Measurements from ENCODE around the gene WBP2. TPM values are rescaled to one million over a fixed set of nuclear protein-coding genes. Genes with fewer than 3 reads are reported as not detected.

WBP2 gene
- total RNA-seq, 2 experiments from 2014 or later: 98.5 to 114 TPM

DNA sequence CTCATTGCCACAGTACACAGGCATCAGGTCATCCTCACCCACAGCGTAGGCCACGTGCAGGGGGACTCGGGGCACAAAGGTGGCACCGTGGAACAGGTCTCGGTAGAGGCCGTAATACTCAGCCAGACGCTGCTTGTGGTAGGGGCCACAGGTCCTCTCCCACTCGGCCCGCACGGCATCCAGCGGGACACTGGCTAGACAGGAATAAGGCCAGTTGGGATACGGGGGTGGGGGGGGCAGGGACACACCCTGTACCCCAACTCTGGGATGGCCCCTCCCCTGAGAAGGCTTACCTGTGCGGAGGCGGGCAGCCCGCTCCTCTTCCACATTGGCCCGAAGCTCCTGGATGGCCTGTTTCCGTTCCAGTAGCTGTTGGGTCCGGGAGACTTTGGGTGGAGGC lies 46.6 kb upstream of the WBP2 start:
- POLR2A ChIA-PET: interaction anchor here (4.5 kb wide), 1 partner anchor 46 kb away, joined by 44 read pairs; the partner anchor contains the start of gene WBP2
- Histone ChIP-seq H3K4me3 (ENCODE audit: low read length) (no peak overlapping the region), H3K27ac (ENCODE audit: low read depth in 1 of 2, low read length in 2 of 2) (no peak overlapping the region), H3K27me3 (ENCODE audit: control insufficient read depth in 1 of 2, insufficient read depth in 2 of 2, low read length in 2 of 2) (no peaks in the 10 kb centered on the region), H3K4me1 (ENCODE audit: insufficient read depth, low read length) (peaks cover 32% of the 10 kb centered on the region), H3K9me3 (ENCODE audit: control insufficient read depth in 1 of 2, insufficient read depth in 1 of 2, low read length in 2 of 2) (no peaks in the 10 kb centered on the region), H3K36me3 (ENCODE audit: insufficient read depth, low read length) (peaks cover 48% of the 10 kb centered on the region)
- Mint-ChIP-seq H3K4me3 (no peak overlapping the region), H3K4me1 (ENCODE audit: low read depth) (peaks cover 5% of the 10 kb centered on the region), H3K27ac (no peak overlapping the region), H3K9me3 (no peaks in the 10 kb centered on the region), H3K36me3 (ENCODE audit: low read depth) (peaks cover 48% of the 10 kb centered on the region), H3K27me3 (no peaks in the 10 kb centered on the region)
- ATAC-seq (ENCODE audit: poor library complexity) (no peak), DNase-seq (no peak)
- CTCF ChIA-PET: interaction anchor here (0.9 kb wide), 1 partner anchor 47 kb away, joined by 3 read pairs; the partner anchor contains the start of gene WBP2
- intact Hi-C loops (cut with DNase I, micrococcal nuclease): loop anchor here (5.0 to 10.0 kb wide), 3 partner anchors 139 to 393 kb away; partner anchors contain the start of genes RECQL5 (in 1 of the 2) and SAP30BP (in 1 of the 2)
- no peak for TF ChIP-seq CTCF (IDR thresholded peaks at IDR 0.05)

DNA sequence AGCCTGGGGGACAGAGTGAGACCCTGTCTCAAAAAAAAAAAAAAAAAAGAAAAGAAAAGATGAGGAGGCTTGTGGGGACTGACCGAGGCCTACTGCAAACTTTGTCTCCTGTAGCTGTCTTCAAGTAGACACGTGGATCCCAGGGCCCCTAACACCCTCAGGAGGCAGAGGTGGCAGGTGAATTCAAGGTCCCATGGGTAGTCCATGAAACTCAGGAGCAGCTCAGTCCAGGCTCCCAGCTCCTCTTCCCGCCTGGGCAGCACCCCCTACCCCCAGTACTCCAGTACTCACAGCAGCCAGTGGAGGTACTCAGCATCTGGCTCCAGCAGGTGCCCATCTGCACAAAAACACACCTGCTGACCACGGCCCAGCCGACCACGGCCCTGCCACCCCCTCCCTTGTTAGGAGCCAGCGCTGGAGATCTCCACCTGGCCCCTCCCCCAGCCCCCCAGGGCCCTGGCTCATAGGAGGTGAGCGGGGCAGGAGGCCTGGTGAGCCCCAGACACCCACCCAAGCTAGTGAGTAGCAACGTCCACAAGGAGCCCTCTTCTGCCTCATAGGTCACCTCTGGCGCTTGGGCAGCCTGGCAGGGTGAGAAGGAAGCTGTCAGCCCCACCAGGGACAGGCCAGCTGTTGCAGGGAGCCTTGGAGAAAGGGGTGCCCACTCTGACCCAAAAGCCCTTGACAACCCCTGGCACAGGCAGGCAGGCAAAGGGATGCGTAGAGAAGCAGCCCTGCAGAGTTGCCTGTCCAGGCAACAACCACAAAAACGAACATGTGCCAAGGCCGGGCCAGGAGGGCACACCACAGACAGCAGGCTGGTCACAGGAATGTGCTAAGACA lies 45.8 kb upstream of the WBP2 start:
- ATAC-seq (ENCODE audit: poor library complexity): no peak
- no peak overlapping the region for H3K4me3 Mint-ChIP-seq
- H3K27ac Mint-ChIP-seq: peak overlapping the region; percentile 30
- H3K36me3 Mint-ChIP-seq (ENCODE audit: low read depth): peaks cover 48% of the 10 kb centered on the region
- no peaks in the 10 kb centered on the region for H3K9me3 Mint-ChIP-seq
- DNase-seq: no peak
- Histone ChIP-seq H3K4me1 (ENCODE audit: insufficient read depth, low read length) (peaks cover 27% of the 10 kb centered on the region), H3K9me3 (ENCODE audit: control insufficient read depth in 1 of 2, insufficient read depth in 1 of 2, low read length in 2 of 2) (no peaks in the 10 kb centered on the region), H3K36me3 (ENCODE audit: insufficient read depth, low read length) (peaks cover 48% of the 10 kb centered on the region), H3K4me3 (ENCODE audit: low read length) (no peak overlapping the region), H3K27me3 (ENCODE audit: control insufficient read depth in 1 of 2, insufficient read depth in 2 of 2, low read length in 2 of 2) (no peaks in the 10 kb centered on the region), H3K27ac (ENCODE audit: low read depth in 1 of 2, low read length in 2 of 2) (no peak overlapping the region)
- intact Hi-C loops (cut with DNase I, micrococcal nuclease): loop anchor here (5.0 to 10.0 kb wide), 3 partner anchors 139 to 394 kb away; partner anchors contain the start of genes RECQL5 (in 1 of the 2) and SAP30BP (in 1 of the 2)
- CTCF ChIA-PET: interaction anchor here (2.5 kb wide), 1 partner anchor 23 kb away, joined by 6 read pairs; the partner anchor contains the start of gene TRIM47
- no peaks in the 10 kb centered on the region for H3K27me3 Mint-ChIP-seq
- POLR2A ChIA-PET: interaction anchor here (2.5 kb wide), 1 partner anchor 45 kb away, joined by 13 read pairs; the partner anchor contains the start of gene WBP2
- TF ChIP-seq CTCF (IDR thresholded peaks at IDR 0.05): no peak
- H3K4me1 Mint-ChIP-seq (ENCODE audit: low read depth): peaks cover 6% of the 10 kb centered on the region

DNA sequence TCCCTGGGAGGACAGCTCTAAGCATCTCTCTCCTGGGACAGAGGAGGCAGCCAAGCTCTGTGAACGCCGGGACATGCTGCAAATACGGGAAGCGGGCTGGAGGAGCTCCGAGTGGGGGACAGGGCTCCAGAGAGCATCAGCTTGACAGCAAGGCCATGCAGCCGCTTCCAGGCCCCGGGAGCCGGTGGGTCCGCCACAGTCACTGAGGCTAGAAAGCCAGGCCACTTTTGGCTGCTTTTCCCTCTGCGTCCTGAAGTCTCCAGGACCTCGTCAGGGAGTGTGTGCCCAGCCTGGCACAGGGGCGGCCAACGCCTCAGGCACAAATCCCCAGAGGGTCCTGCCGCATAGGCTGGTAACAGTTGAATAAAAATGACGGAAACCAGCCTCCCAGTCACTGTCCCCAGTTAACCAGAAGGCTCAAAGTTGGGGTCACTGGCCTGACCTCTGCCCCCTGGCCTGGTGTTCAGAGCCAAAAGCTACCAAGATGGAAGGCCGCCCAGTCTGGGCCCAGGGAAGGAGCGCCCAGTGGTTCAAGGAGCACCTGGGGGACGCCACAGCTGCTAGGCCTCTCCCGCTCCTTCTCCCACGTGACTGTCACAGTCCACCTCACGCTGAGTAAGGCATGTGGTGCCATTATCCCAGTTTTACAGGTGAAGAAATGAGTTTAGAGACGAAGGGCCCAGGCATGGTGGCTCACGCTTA lies 44.8 kb upstream of the WBP2 start:
- DNase-seq: peak in 1 of 14 experiments; percentile 25
- POLR2A ChIA-PET: interaction anchor here (2.5 kb wide), 1 partner anchor 44 kb away, joined by 13 read pairs; the partner anchor contains the start of gene WBP2
- H3K9me3 Mint-ChIP-seq: no peaks in the 10 kb centered on the region

More for the DNA sequence above, 44.8 kb upstream of the WBP2 start:
- H3K36me3 Mint-ChIP-seq (ENCODE audit: low read depth): peaks cover 54% of the 10 kb centered on the region
- Histone ChIP-seq H3K27ac (ENCODE audit: low read depth in 1 of 2, low read length in 2 of 2) (no peak overlapping the region), H3K4me1 (ENCODE audit: insufficient read depth, low read length) (peaks cover 27% of the 10 kb centered on the region), H3K4me3 (ENCODE audit: low read length) (no peak overlapping the region), H3K36me3 (ENCODE audit: insufficient read depth, low read length) (peaks cover 48% of the 10 kb centered on the region), H3K9me3 (ENCODE audit: control insufficient read depth in 1 of 2, insufficient read depth in 1 of 2, low read length in 2 of 2) (no peaks in the 10 kb centered on the region), H3K27me3 (ENCODE audit: control insufficient read depth in 1 of 2, insufficient read depth in 2 of 2, low read length in 2 of 2) (no peaks in the 10 kb centered on the region)
- CTCF ChIA-PET: interaction anchor here (2.5 kb wide), 1 partner anchor 22 kb away, joined by 6 read pairs; the partner anchor contains the start of gene TRIM47
- intact Hi-C loops (cut with DNase I, micrococcal nuclease): loop anchor here (5.0 to 10.0 kb wide), 3 partner anchors 138 to 395 kb away; partner anchors contain the start of genes RECQL5 (in 1 of the 2) and SAP30BP (in 1 of the 2)
- H3K4me3 Mint-ChIP-seq: no peak overlapping the region
- H3K27me3 Mint-ChIP-seq: no peaks in the 10 kb centered on the region
- peaks cover 16% of the 10 kb centered on the region for H3K4me1 Mint-ChIP-seq (ENCODE audit: low read depth)
- peak overlapping the region; percentile 30 for H3K27ac Mint-ChIP-seq
- no peak for ATAC-seq (ENCODE audit: poor library complexity)
- no peak for TF ChIP-seq CTCF (IDR thresholded peaks at IDR 0.05)

Measured in CD4-positive, alpha-beta T cell (primary cell).